HCEC 1CT (cell line): ENCODE results near the gene CELA2B.
A peak's percentile ranks its signal among the peaks of the same experiment; 100 is the strongest.
"Not testable (repeated sequence)": the region's sequence is repeated elsewhere in the genome, so short reads cannot be mapped to it uniquely, and the experiment has no call there.

Experiments
- DNase-seq: peaks from one replicate; pipeline ENCODE4 v3.0.0-alpha.2; 2017

CELA2B gene

GRCh38 chr1:15501208-15502032 lies 25.5 kb downstream of the CELA2B start:
- DNase-seq, result peak; percentile 40

- DNase-seq, result no peak
Measured at GRCh38 chr1:15504436-15504835, 28.5 kb downstream of the CELA2B start.

- DNase-seq, result no peak
Measured at GRCh38 chr1:15506831-15507230, 30.9 kb downstream of the CELA2B start.

- no peak for DNase-seq
Measured at GRCh38 chr1:15507278-15507677, 31.4 kb downstream of the CELA2B start.

DNA sequence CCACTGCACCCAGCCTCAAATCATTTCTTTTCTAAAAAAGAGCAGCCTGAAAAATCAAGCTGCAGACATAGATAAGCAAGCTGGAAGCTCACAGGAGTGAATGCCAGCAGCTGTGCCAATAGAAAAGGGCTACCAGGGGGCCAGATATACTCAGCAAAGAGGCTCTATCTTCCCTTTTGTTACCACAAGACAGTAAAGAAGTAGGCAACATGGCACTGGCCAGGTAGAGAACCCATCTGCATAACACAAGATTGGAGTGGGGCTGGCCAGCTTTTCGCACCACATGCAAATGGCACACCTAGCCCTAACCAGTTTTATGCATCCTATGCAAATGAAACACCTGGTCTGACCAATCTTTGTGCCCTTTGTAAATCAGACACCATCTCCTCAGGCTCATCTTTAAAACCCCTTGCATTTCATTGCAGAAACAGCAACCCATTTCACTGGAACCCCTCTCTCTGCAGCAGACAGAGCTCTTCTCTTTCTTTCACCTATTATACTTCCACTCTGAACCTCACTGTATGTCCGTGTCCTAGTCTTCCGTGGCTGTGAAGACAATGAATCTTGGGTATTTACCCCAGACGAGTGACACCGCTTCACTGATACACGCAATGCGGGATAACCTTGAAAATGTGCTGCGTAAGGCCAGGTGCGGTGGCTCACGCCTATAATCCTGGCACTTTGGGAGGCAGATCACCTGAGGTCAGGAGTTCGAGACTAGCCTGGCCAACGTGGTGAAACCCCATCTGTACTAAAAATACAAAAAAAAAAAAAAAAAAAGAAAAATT lies 33.0 kb downstream of the CELA2B start:
- no peak for DNase-seq

DNA sequence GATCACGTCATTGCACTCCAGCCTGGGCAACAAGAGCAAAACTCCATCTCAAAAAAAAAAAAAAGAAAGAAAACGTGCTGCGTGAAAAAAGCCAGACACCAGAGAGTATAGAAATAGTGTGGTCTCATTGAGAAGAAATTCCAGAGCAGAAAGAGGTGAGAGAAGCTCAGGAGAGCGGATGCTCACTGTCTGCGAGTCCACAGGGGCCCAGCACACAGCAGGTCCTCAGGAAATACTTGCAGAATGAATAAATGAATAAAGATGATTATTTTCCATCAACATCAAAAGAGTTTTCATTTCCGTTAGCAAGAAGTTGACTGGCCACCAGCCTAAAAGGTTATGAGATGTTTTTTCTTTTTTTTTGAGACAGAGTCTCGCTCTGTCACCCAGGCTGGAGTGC lies 33.7 kb downstream of the CELA2B start:
- no peak for DNase-seq

GRCh38 chr1:15510611-15511405 lies 34.9 kb downstream of the CELA2B start:
- DNase-seq, result no peak

DNA sequence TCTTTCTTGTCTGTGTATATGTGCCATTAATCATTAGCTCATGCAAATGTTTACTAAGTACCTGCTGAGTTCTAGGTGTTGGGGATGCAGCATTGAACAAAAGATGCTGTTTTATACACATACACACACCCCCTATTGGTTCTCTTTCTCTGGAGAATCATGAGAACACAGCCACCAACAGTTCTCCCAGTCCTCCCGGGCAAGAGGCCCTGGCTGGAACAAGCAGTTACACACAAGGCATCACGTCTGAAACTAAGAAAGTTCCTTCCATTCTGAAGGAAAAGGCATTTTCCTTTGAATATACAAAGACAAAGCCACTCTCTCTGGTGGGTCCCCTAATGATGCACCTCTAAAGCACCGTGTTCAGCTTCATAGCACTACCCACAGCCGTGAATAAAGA lies 37.3 kb downstream of the CELA2B start:
- DNase-seq, result no peak

GRCh38 chr1:15513919-15514318 lies 38.0 kb downstream of the CELA2B start:
- no peak for DNase-seq

DNA sequence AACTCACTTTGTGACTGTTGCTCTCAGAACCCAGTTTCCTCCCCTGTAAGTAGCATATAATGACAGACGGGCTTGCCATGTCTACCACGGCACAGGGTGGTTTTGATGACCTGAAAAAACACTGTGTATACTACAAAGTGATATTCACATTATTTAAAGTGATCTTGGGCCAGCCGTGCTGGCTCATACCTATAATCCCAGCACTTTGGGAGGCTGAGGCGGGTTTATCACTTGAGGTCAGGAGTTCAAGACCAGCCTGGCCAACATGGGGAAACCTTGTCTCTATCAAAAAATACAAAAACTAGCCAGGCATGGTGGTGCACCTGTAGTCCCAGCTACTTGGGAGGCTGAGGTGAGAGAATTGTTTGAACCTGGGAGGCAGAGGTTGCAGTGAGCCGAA lies 38.7 kb downstream of the CELA2B start:
- not testable (repeated sequence) for DNase-seq

GRCh38 chr1:15515022-15515663 lies 39.2 kb downstream of the CELA2B start:
- peak; percentile 9 for DNase-seq

DNA sequence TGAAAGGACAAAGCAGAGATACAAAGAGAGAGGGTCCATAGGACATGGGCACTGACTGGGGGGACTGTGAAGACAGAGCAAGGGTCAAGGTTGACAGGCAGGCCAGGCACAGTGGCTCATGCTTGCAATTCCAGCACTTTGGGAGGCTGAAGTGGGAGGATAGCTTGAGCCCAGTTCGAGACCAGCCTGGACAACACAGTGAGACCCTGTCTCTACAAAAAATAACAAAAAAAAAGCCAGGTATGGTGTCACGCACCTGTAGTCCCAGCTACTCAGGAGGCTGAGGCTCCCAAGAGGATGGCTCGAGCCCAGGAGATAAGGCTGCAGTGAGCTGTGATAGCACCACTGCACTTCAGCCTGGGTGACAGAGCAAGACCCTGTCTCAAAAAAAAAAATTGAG lies 43.7 kb downstream of the CELA2B start:
- no peak for DNase-seq

DNA sequence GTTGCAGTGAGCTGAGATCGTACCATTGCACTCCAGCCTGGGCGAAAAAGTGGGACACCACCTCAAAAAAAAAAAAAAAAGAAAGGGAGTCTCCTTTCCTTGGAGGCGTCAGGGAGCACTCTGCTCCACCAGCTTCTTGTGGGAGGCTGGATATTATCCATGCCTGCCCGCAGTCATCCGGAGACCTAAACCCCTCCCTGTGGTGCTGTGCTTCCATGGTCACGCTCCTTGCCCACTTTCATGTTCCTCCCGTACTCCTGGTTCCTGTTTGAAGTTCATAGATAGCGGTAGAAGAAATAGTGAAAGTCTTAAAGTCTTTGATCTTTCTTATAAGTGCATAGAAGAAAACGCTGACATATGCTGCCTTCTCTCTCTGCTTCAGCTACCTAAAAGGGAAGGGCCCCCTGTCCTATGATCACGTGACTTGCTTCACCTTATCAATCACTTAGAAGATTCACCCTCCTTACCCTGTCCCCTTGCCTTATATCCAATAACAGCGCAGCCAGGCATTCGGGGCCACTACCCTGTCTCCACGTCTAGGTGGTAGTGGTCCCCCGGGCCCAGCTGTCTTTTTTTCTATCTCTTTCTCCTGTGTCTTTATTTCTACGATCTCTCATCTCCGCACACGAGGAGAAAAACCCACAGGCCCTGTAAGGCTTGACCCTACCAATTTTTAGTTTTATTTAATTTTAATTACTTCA lies 45.5 kb downstream of the CELA2B start:
- DNase-seq, result not testable (repeated sequence)

DNA sequence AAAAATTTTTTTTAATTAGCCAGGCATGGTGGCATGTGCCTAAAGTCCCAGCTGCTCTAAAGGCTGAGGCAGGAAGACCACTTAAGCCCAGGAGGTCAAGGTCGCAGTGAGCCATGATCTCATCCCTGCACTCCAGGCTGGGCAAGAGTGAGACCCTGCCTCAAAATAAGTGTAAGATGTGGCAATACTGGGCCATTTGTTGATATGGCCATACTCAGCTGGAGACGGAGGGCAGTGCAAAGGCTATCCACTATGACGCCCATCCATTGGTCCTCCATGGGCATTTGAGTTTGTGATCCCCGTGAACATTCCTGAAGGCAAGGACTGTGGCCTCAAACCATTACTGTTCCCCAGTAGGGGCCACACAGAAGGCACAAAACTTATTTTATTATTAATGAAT lies 46.6 kb downstream of the CELA2B start:
- DNase-seq, result no peak

DNA sequence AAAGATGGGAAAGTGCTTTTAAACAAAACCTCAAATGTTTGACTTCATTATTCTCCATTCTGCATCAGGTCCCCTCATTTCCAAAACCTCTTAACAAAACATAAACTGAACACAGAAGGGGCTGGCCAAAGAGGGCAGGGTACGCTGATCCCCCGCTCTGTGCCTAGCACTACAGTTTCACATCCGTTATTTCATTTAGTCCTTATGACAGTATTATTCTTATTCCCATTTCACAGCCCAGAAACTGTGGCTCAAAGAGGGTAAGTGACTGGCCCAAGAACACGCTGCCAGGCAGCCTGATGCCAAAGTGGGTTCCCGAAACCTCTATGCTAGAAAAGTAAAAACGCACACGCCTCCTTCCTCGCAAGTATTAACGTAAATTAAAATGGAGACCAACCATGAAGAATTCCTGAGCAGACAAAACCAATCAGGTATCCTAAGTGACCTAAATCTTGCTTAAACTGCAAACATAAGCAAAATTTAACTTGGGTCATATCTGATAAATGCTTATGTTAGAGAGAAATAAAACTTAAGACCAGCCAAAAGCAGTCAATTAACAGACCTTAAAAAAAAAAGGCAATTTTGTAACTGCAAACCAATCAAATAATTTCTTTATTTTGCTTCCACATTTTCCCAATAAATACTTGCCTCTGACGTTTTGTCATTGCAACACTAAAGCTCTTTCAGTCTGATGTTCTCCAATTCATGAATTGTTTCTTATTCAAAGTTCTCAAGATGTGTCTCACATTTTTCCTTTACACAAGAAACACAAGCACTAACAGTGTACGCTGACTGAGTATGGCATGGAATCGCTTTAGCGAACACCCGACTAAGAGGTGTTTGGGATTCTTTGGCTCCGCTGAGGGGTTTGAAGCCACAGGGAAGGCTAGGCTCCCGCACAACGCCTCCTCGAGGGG lies 47.5 kb downstream of the CELA2B start:
- DNase-seq, result no peak

GRCh38 chr1:15524021-15524282 lies 48.0 kb downstream of the CELA2B start, which contains the start of gene CASP9:
TSS of gene CASP9 (minus strand) at chr1:15524215. CDS start at chr1:15524200, 15 bp downstream.
- DNase-seq, result no peak

GRCh38 chr1:15524283-15525049 lies 48.6 kb downstream of the CELA2B start:
- DNase-seq, result peak; percentile 98

DNA sequence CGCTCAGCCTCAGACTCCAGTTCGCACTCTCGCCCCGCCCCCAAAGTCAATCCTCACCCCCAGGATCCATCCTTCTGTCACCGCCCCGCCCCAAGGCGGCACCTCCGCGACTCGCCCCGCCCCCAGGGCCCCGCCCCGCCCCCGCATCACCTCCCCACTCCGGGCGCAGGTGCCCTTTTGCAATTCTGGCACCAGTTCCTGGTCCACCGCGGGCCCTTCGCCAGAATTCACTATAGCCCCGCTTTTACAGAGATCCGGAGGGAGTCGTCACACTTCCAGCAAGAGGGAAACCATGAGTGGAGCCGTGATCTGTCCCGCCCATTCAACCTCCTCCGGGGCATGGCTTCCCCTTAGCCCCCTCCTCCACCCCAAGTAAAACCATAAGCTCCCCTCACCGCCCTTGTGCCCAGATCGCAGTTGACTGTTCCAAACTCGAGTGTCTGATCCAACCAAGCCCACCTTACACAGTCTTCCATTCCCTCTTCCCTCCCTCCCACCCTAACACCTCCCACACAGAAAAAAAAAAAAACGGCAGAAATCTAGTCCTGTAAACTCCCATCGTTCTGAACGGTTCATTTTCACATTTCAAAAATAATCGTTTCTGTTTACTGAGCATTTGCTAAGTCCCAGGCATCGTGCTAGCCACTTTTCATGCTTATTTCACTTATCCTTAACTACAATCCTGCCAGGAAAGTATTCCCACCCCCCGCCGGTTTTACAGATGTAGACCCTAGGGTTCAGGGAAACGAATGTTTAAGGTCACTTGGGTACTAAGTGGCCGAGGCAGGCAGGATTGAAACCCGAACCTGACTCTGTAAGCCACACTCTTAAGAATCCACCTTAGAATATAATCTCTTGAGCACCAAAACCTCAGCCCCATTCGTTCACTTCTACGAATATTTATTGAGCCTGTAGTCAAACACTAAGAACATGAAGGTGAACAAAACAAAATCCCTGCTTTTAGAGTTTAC lies 49.4 kb downstream of the CELA2B start:
- no peak for DNase-seq

DNA sequence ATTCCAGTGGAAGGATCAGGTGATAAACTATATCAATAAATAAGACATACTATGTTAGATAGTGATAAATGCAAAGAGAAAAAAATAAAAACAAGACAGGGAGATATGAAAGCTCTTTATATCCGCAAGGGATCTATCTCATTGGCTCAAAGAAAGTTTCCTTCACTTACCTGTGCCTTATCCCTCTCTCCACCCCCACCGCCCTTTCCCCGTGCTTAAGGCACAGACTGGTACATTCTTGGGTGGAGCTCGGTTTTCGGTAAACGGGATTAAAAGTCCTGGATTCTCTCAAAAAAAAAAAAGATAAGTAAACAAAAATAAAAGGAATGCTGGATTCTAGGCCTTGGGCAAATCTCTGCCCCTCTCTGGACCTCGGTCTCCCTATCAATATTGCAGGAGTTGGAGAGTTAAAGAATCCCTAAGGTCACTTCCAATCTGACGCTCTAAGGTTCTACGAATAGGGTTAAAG lies 50.2 kb downstream of the CELA2B start:
- no peak for DNase-seq
